PC-3 (cell line): ENCODE results near the gene BCL11B. TPM values are rescaled to one million over a fixed set of nuclear protein-coding genes. Genes with fewer than 3 reads are reported as not detected.

Experiments used
- ATAC-seq: fragments of 200-7000 bp; cut with Tn5 transposase; 2 replicates; pipeline ENCODE4 v1.9.1; 2020; ENCODE audit warnings: mild to moderate bottlenecking, moderate library complexity
- BruUV-seq: library from RNA; stranded (reverse); fragments of 400-500 nt; replicated peaks from 2 replicates; lab custom pipeline; 2021; lab: Mats Ljungman, UMichigan
- CTCF ChIA-PET: fragments of 300-600 bp; sonication (Branson Sonifier 250); formaldehyde crosslinking; loops from one replicate; lab custom pipeline; 2022; ENCODE audit warnings: antibody characterized with exemption; lab: Charles Lee
- POLR2A ChIA-PET: fragments of 300-600 bp; sonication (Branson Sonifier 250); formaldehyde crosslinking; loops from one replicate; lab custom pipeline; 2022; ENCODE audit warnings: antibody characterized with exemption; ENCODE audit not compliant: unreplicated experiment; lab: Charles Lee
- DNase-seq: peaks from one replicate; pipeline ENCODE4 v3.0.0-alpha.2; 2015
- H2AFZ ChIP-seq: fragments of 300-600 bp; sonication (generic); 2 replicates; pipeline ENCODE4 v1.6.0; 2016; ENCODE audit warnings: antibody characterized with exemption, low read length
- H3F3A ChIP-seq: fragments of 300-600 bp; sonication (generic); one replicate; pipeline ENCODE4 v1.6.0; 2017; ENCODE audit warnings: antibody characterized with exemption, low read length, control low read depth, mild to moderate bottlenecking; ENCODE audit not compliant: unreplicated experiment
- H3K27ac ChIP-seq: fragments of 300-600 bp; sonication (generic); 2 replicates; pipeline ENCODE4 v1.5.1; 2016; ENCODE audit warnings: mild to moderate bottlenecking, low read length
- H3K27me3 ChIP-seq: fragments of 300-600 bp; sonication (generic); 2 replicates; pipeline ENCODE4 v1.6.1; 2016; ENCODE audit warnings: low read length, mixed read lengths
- H3K36me3 ChIP-seq: fragments of 300-600 bp; sonication (generic); 2 replicates; pipeline ENCODE4 v1.6.1; 2016; ENCODE audit warnings: low read depth, mixed run types, low read length, mixed read lengths
- H3K4me1 ChIP-seq: fragments of 300-600 bp; sonication (generic); 2 replicates; pipeline ENCODE4 v1.5.1; 2016; ENCODE audit warnings: low read length; ENCODE audit not compliant: insufficient read depth
- H3K4me2 ChIP-seq: fragments of 300-600 bp; sonication (generic); 2 replicates; pipeline ENCODE4 v1.6.0; 2016; ENCODE audit warnings: low read length
- H3K4me3 ChIP-seq: fragments of 300-600 bp; sonication (generic); 2 replicates; pipeline ENCODE4 v1.5.1; 2016; ENCODE audit warnings: mild to moderate bottlenecking, low read length, mixed read lengths
- H3K79me2 ChIP-seq: fragments of 300-600 bp; sonication (generic); 2 replicates; pipeline ENCODE4 v1.6.1; 2017; ENCODE audit warnings: low read length, mixed read lengths
- H3K9ac ChIP-seq: fragments of 300-600 bp; sonication (generic); 2 replicates; pipeline ENCODE4 v1.6.0; 2016; ENCODE audit warnings: mild to moderate bottlenecking, low read length
- H3K9me2 ChIP-seq: fragments of 300-600 bp; sonication (generic); replicated peaks from 2 replicates; pipeline ENCODE4 v1.6.1; 2016; ENCODE audit warnings: mixed run types, low read length, mixed read lengths
- H3K9me3 ChIP-seq: fragments of 300-600 bp; sonication (generic); 2 replicates; pipeline ENCODE4 v1.6.1; 2016; ENCODE audit warnings: low read length, mixed read lengths
- H4K20me1 ChIP-seq: fragments of 300-600 bp; sonication (generic); 2 replicates; pipeline ENCODE4 v1.6.1; 2016; ENCODE audit warnings: low read length, mixed read lengths
- EZH2 ChIP-seq: fragments of 300-600 bp; sonication (generic); IDR thresholded peaks from one replicate; pipeline ENCODE4 v1.6.1; 2017; ENCODE audit warnings: antibody characterized with exemption, mild to moderate bottlenecking, low read length; ENCODE audit not compliant: unreplicated experiment
- EZH2phosphoT487 ChIP-seq: fragments of 300-600 bp; sonication (generic); IDR thresholded peaks from 2 replicates; pipeline ENCODE4 v1.6.1; 2018; ENCODE audit warnings: mild to moderate bottlenecking, antibody characterized with exemption, low read length, borderline replicate concordance
- intact Hi-C: fragments of 100-400 bp; cut with micrococcal nuclease; formaldehyde crosslinking; loops from 2 replicates; pipeline ENCODE4 v1.9.0; 2023
- total RNA-seq: library from RNA; depleted of rRNA; stranded (reverse); fragments of >200 nt; gene quantifications from 2 replicates; pipeline ENCODE4 v1.2.3, GENCODE V29; 2014
- TF ChIP-seq, protein P1 (sequence below): fragments of 300-600 bp; sonication (generic); conservative IDR thresholded peaks from 2 replicates; pipeline ENCODE4 v1.5.1; 2017; ENCODE audit warnings: antibody characterized with exemption, low read depth, mild to moderate bottlenecking, low read length

The BCL11B gene
- total RNA-seq, 1 experiment from 2014 or later = 0.73 TPM

DNA sequence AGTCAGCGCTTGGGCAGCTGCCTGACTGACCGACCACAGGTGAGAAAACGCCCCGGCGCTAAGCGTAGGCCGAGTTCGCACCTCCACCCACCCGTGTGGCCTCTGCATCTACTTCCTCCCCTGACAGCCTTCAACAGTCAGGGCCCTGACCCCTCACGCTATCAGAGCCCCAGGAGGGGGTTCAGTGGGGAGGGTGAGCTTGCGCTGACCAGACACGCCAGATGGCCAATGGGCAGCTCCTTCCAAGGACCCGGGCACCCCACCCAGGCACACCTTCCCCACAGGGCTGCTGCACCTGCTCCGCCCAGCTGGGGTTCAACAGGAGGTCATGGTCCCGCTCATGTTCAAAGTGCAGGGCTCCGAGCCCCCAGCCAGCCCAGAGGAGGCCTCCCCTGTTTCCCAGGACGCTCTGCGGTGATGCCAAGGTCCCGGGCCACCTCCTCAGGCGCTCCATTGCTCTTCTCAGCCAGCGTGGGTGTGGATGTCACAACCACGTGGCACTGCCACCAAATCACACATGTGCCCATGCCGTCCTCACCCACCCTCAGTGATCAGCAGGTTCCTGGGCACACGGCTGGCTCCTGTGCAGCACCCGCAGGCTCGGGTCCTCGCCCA, 48.7 kb upstream of the BCL11B start:
- Histone ChIP-seq H3K27ac (no peak overlapping the region), H3K36me3 (no peaks in the 10 kb centered on the region), H3K4me3 (no peak overlapping the region), H3K9me3 (no peaks in the 10 kb centered on the region), H4K20me1 (no peaks in the 10 kb centered on the region), H3K4me2 (no peak overlapping the region), H3K79me2 (no peaks in the 10 kb centered on the region), H3K9me2 (no peaks in the 10 kb centered on the region), H3F3A (no peaks in the 10 kb centered on the region), H3K4me1 (no peaks in the 10 kb centered on the region), H2AFZ (no peak overlapping the region), H3K27me3 (peaks cover 8% of the 10 kb centered on the region; the same call in 1 of the 2 replicates), H3K9ac (no peak overlapping the region)
- ATAC-seq = no peak
- BruUV-seq = no TSS peak
- TF ChIP-seq, protein P1, sequence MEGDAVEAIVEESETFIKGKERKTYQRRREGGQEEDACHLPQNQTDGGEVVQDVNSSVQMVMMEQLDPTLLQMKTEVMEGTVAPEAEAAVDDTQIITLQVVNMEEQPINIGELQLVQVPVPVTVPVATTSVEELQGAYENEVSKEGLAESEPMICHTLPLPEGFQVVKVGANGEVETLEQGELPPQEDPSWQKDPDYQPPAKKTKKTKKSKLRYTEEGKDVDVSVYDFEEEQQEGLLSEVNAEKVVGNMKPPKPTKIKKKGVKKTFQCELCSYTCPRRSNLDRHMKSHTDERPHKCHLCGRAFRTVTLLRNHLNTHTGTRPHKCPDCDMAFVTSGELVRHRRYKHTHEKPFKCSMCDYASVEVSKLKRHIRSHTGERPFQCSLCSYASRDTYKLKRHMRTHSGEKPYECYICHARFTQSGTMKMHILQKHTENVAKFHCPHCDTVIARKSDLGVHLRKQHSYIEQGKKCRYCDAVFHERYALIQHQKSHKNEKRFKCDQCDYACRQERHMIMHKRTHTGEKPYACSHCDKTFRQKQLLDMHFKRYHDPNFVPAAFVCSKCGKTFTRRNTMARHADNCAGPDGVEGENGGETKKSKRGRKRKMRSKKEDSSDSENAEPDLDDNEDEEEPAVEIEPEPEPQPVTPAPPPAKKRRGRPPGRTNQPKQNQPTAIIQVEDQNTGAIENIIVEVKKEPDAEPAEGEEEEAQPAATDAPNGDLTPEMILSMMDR = no peak
- TF ChIP-seq EZH2 (no peak), EZH2phosphoT487 (no peak)
- intact Hi-C loops = loop anchor here (2.0 kb wide), 1 partner anchor 94 kb away; no protein-coding TSS in a partner anchor
- ChIA-PET CTCF (interaction anchor here (1.0 kb wide), 1 partner anchor 46 kb away, joined by 14 read pairs; no protein-coding TSS in a partner anchor), POLR2A (no interaction called here)
- no peak for DNase-seq

DNA sequence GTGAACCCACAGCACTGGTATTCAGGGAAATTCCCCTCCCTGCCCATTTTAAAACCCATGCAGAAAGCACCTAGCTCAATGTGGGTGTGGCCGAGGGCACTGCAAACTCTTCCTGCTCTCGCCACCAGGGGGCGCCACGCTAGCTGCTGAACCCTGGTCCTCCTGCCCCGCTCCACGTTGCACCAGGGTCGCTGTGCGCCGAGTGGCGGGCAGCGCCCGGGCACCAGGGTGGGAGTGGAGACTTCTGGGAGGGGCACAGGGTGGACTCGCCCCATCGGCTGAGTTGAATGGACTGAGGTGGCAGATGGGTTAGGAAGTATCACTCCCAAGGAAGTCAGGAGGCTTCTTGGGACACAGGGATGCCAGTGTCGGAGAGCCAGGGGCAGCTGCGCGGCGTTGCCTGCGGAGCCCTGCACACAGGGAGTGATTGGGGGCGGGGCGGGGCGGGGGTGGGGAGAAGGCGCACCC, 48.1 kb upstream of the BCL11B start:
- no peaks in the 10 kb centered on the region for H4K20me1 ChIP-seq
- no peak overlapping the region for H2AFZ ChIP-seq
- no TSS peak for BruUV-seq
- no peaks in the 10 kb centered on the region for H3K4me1 ChIP-seq
- peaks cover 4% of the 10 kb centered on the region; the same call in 1 of the 2 replicates for H3K27me3 ChIP-seq
- peak; percentile 76 for ATAC-seq
- no peak overlapping the region for H3K4me2 ChIP-seq
- POLR2A ChIA-PET = no interaction called here
- no peak overlapping the region for H3K27ac ChIP-seq
- H3K4me3 ChIP-seq = no peak overlapping the region
- H3F3A ChIP-seq = no peaks in the 10 kb centered on the region
- H3K9me3 ChIP-seq = no peaks in the 10 kb centered on the region
- CTCF ChIA-PET = interaction anchor here (0.7 to 1.0 kb wide), 3 partner anchors 45 to 96 kb away, joined by 4 to 14 read pairs (median 13); no protein-coding TSS in a partner anchor
- TF ChIP-seq, protein P1 = peak; percentile 95
- TF ChIP-seq EZH2phosphoT487 (no peak), EZH2 (no peak)
- H3K9me2 ChIP-seq = no peaks in the 10 kb centered on the region
- no peaks in the 10 kb centered on the region for H3K36me3 ChIP-seq
- intact Hi-C loops = loop anchor here (2.0 kb wide), 1 partner anchor 95 kb away; no protein-coding TSS in a partner anchor
- H3K79me2 ChIP-seq = no peaks in the 10 kb centered on the region
- no peak overlapping the region for H3K9ac ChIP-seq
- peak; percentile 59 for DNase-seq

DNA sequence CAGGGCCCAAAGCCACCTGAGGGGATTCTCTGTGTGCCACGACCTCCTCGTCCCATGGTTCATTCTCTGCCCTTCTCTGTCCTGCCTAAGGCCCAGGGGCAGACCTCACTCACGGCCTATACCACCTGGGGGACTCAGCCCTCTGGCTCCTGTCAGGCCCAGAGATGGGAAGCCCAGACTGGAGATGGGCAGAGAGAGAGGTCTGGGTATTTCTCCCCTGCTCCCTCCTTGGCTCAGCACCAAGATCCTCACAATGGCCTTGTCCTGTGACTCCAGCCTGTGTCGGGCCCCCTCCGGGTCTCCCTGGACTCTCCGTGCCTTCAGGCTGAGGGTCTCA, 46.9 kb upstream of the BCL11B start:
- Histone ChIP-seq H3K9me2 (no peaks in the 10 kb centered on the region), H3K4me2 (no peak overlapping the region)
- BruUV-seq = no TSS peak

More for the DNA sequence above, 46.9 kb upstream of the BCL11B start:
- Histone ChIP-seq H3K27ac (no peak overlapping the region), H3K79me2 (no peaks in the 10 kb centered on the region), H3F3A (no peaks in the 10 kb centered on the region), H3K4me3 (no peak overlapping the region), H4K20me1 (no peaks in the 10 kb centered on the region), H3K27me3 (peaks cover 9% of the 10 kb centered on the region), H3K9ac (no peak overlapping the region), H2AFZ (no peak overlapping the region), H3K36me3 (no peaks in the 10 kb centered on the region), H3K4me1 (no peaks in the 10 kb centered on the region), H3K9me3 (no peaks in the 10 kb centered on the region)
- TF ChIP-seq EZH2 (no peak), EZH2phosphoT487 (no peak)
- intact Hi-C loops = no loop called here
- CTCF ChIA-PET = interaction anchor here (0.5 kb wide), 1 partner anchor 97 kb away, joined by 4 read pairs; no protein-coding TSS in a partner anchor
- POLR2A ChIA-PET = no interaction called here
- no peak for DNase-seq
- no peak for ATAC-seq
